Activated B cell treated with CpG ODN at 0.5 μM for 24 hours (primary cell): ENCODE measurements around the gene CKMT1A. TPM values are rescaled to one million over a fixed set of nuclear protein-coding genes. Genes with fewer than 3 reads are reported as not detected.
A peak's percentile ranks its signal among the peaks of the same experiment; 100 is the strongest.
"Not testable (repeated sequence)": the region's sequence is repeated elsewhere in the genome, so short reads cannot be mapped to it uniquely, and the experiment has no call there.

ENCODE experiments used
- ATAC-seq: fragments of 200-7000 bp; cut with Tn5 transposase; one replicate; pipeline ENCODE4 v1.10.0; 2021; ENCODE audit warnings: low read depth, mild to moderate bottlenecking, moderate library complexity
- CTCF ChIA-PET: fragments of 350-600 bp; sonication (Branson Sonifier 250); formaldehyde crosslinking; loops from one replicate; lab custom pipeline; 2021; ENCODE audit warnings: antibody characterized with exemption; lab: Charles Lee
- POLR2A ChIA-PET: fragments of 350-600 bp; sonication (Branson Sonifier 250); formaldehyde crosslinking; loops from one replicate; lab custom pipeline; 2021; ENCODE audit warnings: antibody characterized with exemption; lab: Charles Lee
- DNase-seq: peaks from one replicate; pipeline ENCODE4 v3.0.0; 2022
- H3K27ac Mint-ChIP-seq: one replicate; pipeline ENCODE4 v1.8.0; 2020; ENCODE audit warnings: mixed read lengths
- H3K27me3 Mint-ChIP-seq: one replicate; pipeline ENCODE4 v1.8.0; 2021; ENCODE audit warnings: mixed read lengths
- H3K36me3 Mint-ChIP-seq: one replicate; pipeline ENCODE4 v1.8.0; 2021; ENCODE audit warnings: low read depth, mixed read lengths
- H3K4me1 Mint-ChIP-seq: one replicate; pipeline ENCODE4 v1.8.0; 2021; ENCODE audit warnings: mixed read lengths
- H3K4me3 Mint-ChIP-seq: one replicate; pipeline ENCODE4 v1.8.0; 2020; ENCODE audit warnings: mild to moderate bottlenecking, mixed read lengths
- H3K9me3 Mint-ChIP-seq: one replicate; pipeline ENCODE4 v1.8.0; 2020; ENCODE audit warnings: mixed read lengths
- CTCF ChIP-seq: fragments of 200-600 bp; IDR thresholded peaks from one replicate; pipeline ENCODE4 v1.8.0; 2022; ENCODE audit warnings: antibody characterized with exemption, mild to moderate bottlenecking
- intact Hi-C: fragments of 100-400 bp; cut with micrococcal nuclease; formaldehyde crosslinking; loops from one replicate; pipeline ENCODE4 v1.15.1; 2024
- total RNA-seq: library from RNA; stranded (reverse); gene quantifications from 2 replicates; pipeline ENCODE4 v1.2.3, GENCODE V29; 2022

CKMT1A gene
- total RNA-seq, 1 donor from 2014 or later, result not detected

- H3K4me3 Mint-ChIP-seq, result peak overlapping the region; percentile 48
- no peaks in the 10 kb centered on the region for H3K36me3 Mint-ChIP-seq
- no peak for DNase-seq
- no peak for TF ChIP-seq CTCF
- H3K27me3 Mint-ChIP-seq, result no peaks in the 10 kb centered on the region
- no peaks in the 10 kb centered on the region for H3K9me3 Mint-ChIP-seq
- H3K4me1 Mint-ChIP-seq, result peaks cover 8% of the 10 kb centered on the region
- CTCF ChIA-PET, result no interaction called here
- peak; percentile 40 for ATAC-seq
- POLR2A ChIA-PET, result interaction anchor here (0.7 kb wide), 1 partner anchor 14 kb away, joined by 9 read pairs; no protein-coding TSS in a partner anchor
- no peak overlapping the region for H3K27ac Mint-ChIP-seq
- intact Hi-C loops, result no loop called here
These were observed 41.8 kb downstream of the CKMT1A start for GRCh38 chr15:43735416-43735815.

- DNase-seq (peak; percentile 86), ATAC-seq (peak; percentile 82)
- peak within 1 kb of the TSS; percentile 94 for H3K4me3 Mint-ChIP-seq
- peaks cover 58% of the 10 kb centered on the region for H3K4me1 Mint-ChIP-seq
- intact Hi-C loops, result loop anchor here (1.0 to 5.0 kb wide), 5 partner anchors 30 to 562 kb away; partner anchors contain the start of genes CCNDBP1, ELL3, MFAP1 and SERF2
- H3K27ac Mint-ChIP-seq, result peak within 1 kb of the TSS; percentile 97
- H3K36me3 Mint-ChIP-seq, result peaks cover 19% of the 10 kb centered on the region
- not testable (repeated sequence) for H3K9me3 Mint-ChIP-seq, H3K27me3 Mint-ChIP-seq
- ChIA-PET POLR2A (interaction anchor here (0.5 to 6.1 kb wide), 20 partner anchors 8 to 1883 kb away, joined by 3 to 107 read pairs (median 4); partner anchors contain the start of genes ELL3, HYPK, MFAP1 and SERF2), CTCF (interaction anchor here (1.5 to 1.6 kb wide), 2 partner anchors 24 to 30 kb away, joined by 5 read pairs; partner anchors contain the start of gene ELL3)
These were observed 52.7 kb downstream of the CKMT1A start, which contains the start of gene PDIA3 for GRCh38 chr15:43746245-43746902. Gene PDIA3 (plus strand): TSS chr15:43746438. CDS start chr15:43746540, 102 bp downstream.

GRCh38 chr15:43746903-43747309, 53.2 kb downstream of the CKMT1A start:
- CTCF ChIA-PET, result interaction anchor here (1.5 to 1.6 kb wide), 2 partner anchors 24 to 30 kb away, joined by 5 read pairs; partner anchors contain the start of gene ELL3
- intact Hi-C loops, result loop anchor here (1.0 to 5.0 kb wide), 5 partner anchors 29 to 562 kb away; partner anchors contain the start of genes CCNDBP1, ELL3, MFAP1 and SERF2
- not testable (repeated sequence) for H3K27me3 Mint-ChIP-seq, H3K9me3 Mint-ChIP-seq, DNase-seq
- Mint-ChIP-seq H3K4me1 (peaks cover 64% of the 10 kb centered on the region), H3K36me3 (peaks cover 24% of the 10 kb centered on the region), H3K4me3 (peak overlapping the region; percentile 94), H3K27ac (peak overlapping the region; percentile 97)
- POLR2A ChIA-PET, result interaction anchor here (0.7 to 6.1 kb wide), 7 partner anchors 8 to 80 kb away, joined by 3 to 107 read pairs (median 5); partner anchors contain the start of genes ELL3, HYPK, SERF2 and SERINC4
- ATAC-seq, result peak; percentile 12

GRCh38 chr15:43748376-43748775, 54.7 kb downstream of the CKMT1A start:
- no peaks in the 10 kb centered on the region for H3K9me3 Mint-ChIP-seq
- no peaks in the 10 kb centered on the region for H3K27me3 Mint-ChIP-seq
- peaks cover 73% of the 10 kb centered on the region for H3K4me1 Mint-ChIP-seq
- DNase-seq (no peak), ATAC-seq (no peak)
- POLR2A ChIA-PET, result interaction anchor here (6.1 kb wide), 1 partner anchor 28 kb away, joined by 107 read pairs; the partner anchor contains the start of gene ELL3
- CTCF ChIA-PET, result no interaction called here
- peaks cover 35% of the 10 kb centered on the region for H3K36me3 Mint-ChIP-seq
- H3K27ac Mint-ChIP-seq, result peak overlapping the region; percentile 30
- no peak for TF ChIP-seq CTCF
- peak overlapping the region; percentile 94 for H3K4me3 Mint-ChIP-seq
- intact Hi-C loops, result loop anchor here (5.0 kb wide), 2 partner anchors 44 to 236 kb away; partner anchors contain the start of gene SERF2

Other genes with a start within 250 kb of the CKMT1A start
- 53.9 and 54.6 TPM in 2 replicates for gene TP53BP1, start 200.7 kb upstream of the CKMT1A start, total RNA-seq
- 0.11 and 0.12 TPM in 2 replicates for gene MAP1A, start 176.3 kb upstream of the CKMT1A start, total RNA-seq
- 61.7 and 71.0 TPM in 2 replicates for gene PPIP5K1, start 103.7 kb upstream of the CKMT1A start, total RNA-seq
- not detected in 2 replicates for gene CKMT1B, start 99.8 kb upstream of the CKMT1A start, total RNA-seq
- 0.42 and 0.49 TPM in 2 replicates for gene STRC, start 75.1 kb upstream of the CKMT1A start, total RNA-seq
- gene CATSPER2, start 45.0 kb upstream of the CKMT1A start, total RNA-seq, result 12.9 and 13.8 TPM in 2 replicates
- gene PDIA3, start 52.6 kb downstream of the CKMT1A start, total RNA-seq, result 179 and 194 TPM in 2 replicates
- gene ELL3, start 83.1 kb downstream of the CKMT1A start, total RNA-seq, result 95.5 and 108 TPM in 2 replicates
- gene SERF2, start 98.5 kb downstream of the CKMT1A start, total RNA-seq, result 601 and 656 TPM in 2 replicates
- gene SERINC4, start 106.4 kb downstream of the CKMT1A start, total RNA-seq, result 0.11 and 0.20 TPM in 2 replicates
- gene HYPK, start 106.7 kb downstream of the CKMT1A start, total RNA-seq, result 19.2 and 19.7 TPM in 2 replicates
- gene MFAP1, start 130.8 kb downstream of the CKMT1A start, total RNA-seq, result 26.1 and 27.9 TPM in 2 replicates
- gene WDR76, start 133.1 kb downstream of the CKMT1A start, total RNA-seq, result 12.0 and 15.1 TPM in 2 replicates